AG04450 (cell line): Measurements from ENCODE around the gene P2RX2. TPM values are rescaled to one million over a fixed set of nuclear protein-coding genes. Genes with fewer than 3 reads are reported as not detected.

ENCODE experiments used
- CTCF ChIA-PET: fragments of 300-600, 350-600 bp; formaldehyde crosslinking; extraction: SDS; loops from one replicate; lab custom pipeline; 2022; ENCODE audit warnings: antibody characterized with exemption, inconsistent platforms; lab: Charles Lee
- POLR2A ChIA-PET: fragments of 350-600 bp; formaldehyde crosslinking; extraction: SDS; loops from one replicate; lab custom pipeline; 2021; ENCODE audit warnings: antibody characterized with exemption, inconsistent platforms; lab: Yijun Ruan, JAX
- DNase-seq: peaks from one replicate; pipeline ENCODE4 v3.0.0-alpha.2; 2011; ENCODE audit warnings: low read depth, low spot score
- H3K27ac ChIP-seq: one replicate; pipeline ENCODE4 v1.5.1; 2012; ENCODE audit warnings: low read depth, low read length, control low read depth
- H3K27me3 ChIP-seq: one replicate; pipeline ENCODE4 v1.6.0; 2012; ENCODE audit warnings: low read length; ENCODE audit not compliant: control insufficient read depth, insufficient read depth
- H3K4me3 ChIP-seq: 2 replicates; pipeline ENCODE4 v1.5.1; 2011; ENCODE audit warnings: mild to moderate bottlenecking, low read depth, low read length, control low read depth
- H3K9me3 ChIP-seq: 2 replicates; pipeline ENCODE4 v1.5.1; 2012; ENCODE audit warnings: low read length; ENCODE audit not compliant: control insufficient read depth, insufficient read depth
- CTCF ChIP-seq: IDR thresholded peaks from 2 replicates; pipeline ENCODE4 v1.5.1; 2011; ENCODE audit warnings: low read depth, low read length, control low read depth, inconsistent platforms
- polyA plus RNA-seq: library from polyadenylated mRNA; depleted of rRNA; stranded (reverse); fragments of >200 nt; gene quantifications from 2 replicates; pipeline ENCODE4 v1.2.3, GENCODE V29; 2011

Gene P2RX2
- polyA plus RNA-seq, 1 experiment = not detected

- no peak overlapping the region for H3K27ac ChIP-seq
- peaks cover 45% of the 10 kb centered on the region for H3K27me3 ChIP-seq
- no peak for TF ChIP-seq CTCF
- H3K9me3 ChIP-seq = peaks cover under 1% of the 10 kb centered on the region; the same call in 1 of the 2 replicates
- H3K4me3 ChIP-seq = no peak overlapping the region; the same call in 1 of the 2 replicates
- ChIA-PET POLR2A (no interaction called here), CTCF (interaction anchor here (1.0 to 4.0 kb wide), 3 partner anchors 13 to 38 kb away, joined by 3 to 17 read pairs (median 9); no protein-coding TSS in a partner anchor)
- DNase-seq = no peak
Measured at GRCh38 chr12:132601171-132601883, 17.2 kb upstream of the P2RX2 start.

- Histone ChIP-seq H3K4me3 (no peak overlapping the region), H3K9me3 (no peaks in the 10 kb centered on the region; the same call in 1 of the 2 replicates), H3K27ac (no peak overlapping the region), H3K27me3 (peaks cover 56% of the 10 kb centered on the region)
- no peak for TF ChIP-seq CTCF
- POLR2A ChIA-PET = no interaction called here
- DNase-seq = no peak
- CTCF ChIA-PET = interaction anchor here (4.0 kb wide), 1 partner anchor 12 kb away, joined by 17 read pairs; no protein-coding TSS in a partner anchor
Measured at GRCh38 chr12:132602572-132603239, 15.9 kb upstream of the P2RX2 start.

GRCh38 chr12:132603240-132604150 is 15.1 kb upstream of the P2RX2 start:
- no peak for TF ChIP-seq CTCF
- CTCF ChIA-PET = interaction anchor here (4.0 kb wide), 1 partner anchor 11 kb away, joined by 17 read pairs; no protein-coding TSS in a partner anchor

GRCh38 chr12:132604151-132604618 is 14.4 kb upstream of the P2RX2 start:
- TF ChIP-seq CTCF = no peak
- Histone ChIP-seq H3K4me3 (no peak overlapping the region), H3K27ac (no peak overlapping the region), H3K27me3 (peaks cover 59% of the 10 kb centered on the region), H3K9me3 (no peaks in the 10 kb centered on the region; the same call in 1 of the 2 replicates)
- POLR2A ChIA-PET = no interaction called here
- DNase-seq = no peak
- CTCF ChIA-PET = interaction anchor here (4.0 kb wide), 1 partner anchor 10 kb away, joined by 17 read pairs; no protein-coding TSS in a partner anchor

More at GRCh38 chr12:132603240-132604150, 15.1 kb upstream of the P2RX2 start:
- POLR2A ChIA-PET = no interaction called here
- Histone ChIP-seq H3K9me3 (no peaks in the 10 kb centered on the region; the same call in 1 of the 2 replicates), H3K4me3 (no peak overlapping the region), H3K27ac (no peak overlapping the region), H3K27me3 (peaks cover 59% of the 10 kb centered on the region)
- no peak for DNase-seq
